Cardiac fibroblast (primary cell): Measurements from ENCODE around the gene TBATA.
A peak's percentile ranks its signal among the peaks of the same experiment; 100 is the strongest.

Experiments used
- DNase-seq, 2 donors: peaks; one replicate each; pipeline versions ENCODE4 v3.0.0 to v3.0.0-alpha.2; 2010; ENCODE audit warnings: low read depth in 2 of 2
- H3K4me3 ChIP-seq, 2 donors: replicated peaks in 1 of 2; 1 replicate in 1 of 2; 2 replicates in 1 of 2; pipeline ENCODE4 v1.5.1; 2011; ENCODE audit warnings: low read depth in 2 of 2, low read length in 2 of 2, mild to moderate bottlenecking in 2 of 2, moderate library complexity in 1 of 2
- CTCF ChIP-seq: IDR thresholded peaks from one replicate; pipeline ENCODE4 v1.5.1; 2011; ENCODE audit warnings: low read depth, mild to moderate bottlenecking, low read length, inconsistent platforms

The TBATA gene

GRCh38 chr10:70786799-70787415 lies 1.7 kb upstream of the TBATA start:
- no peak for TF ChIP-seq CTCF
- no peak overlapping the region for H3K4me3 ChIP-seq
- peak in 1 of 2 donors; percentile 9 for DNase-seq

GRCh38 chr10:70784471-70784870 lies 706 bp downstream of the TBATA start:
- no peak overlapping the region for H3K4me3 ChIP-seq
- DNase-seq = peak in 1 of 2 donors; percentile 21
- TF ChIP-seq CTCF = no peak

- TF ChIP-seq CTCF = no peak
- H3K4me3 ChIP-seq = no peak overlapping the region
These were observed 1.2 kb downstream of the TBATA start for GRCh38 chr10:70784016-70784415.

GRCh38 chr10:70782746-70783680 lies 2.2 kb downstream of the TBATA start:
- no peak overlapping the region for H3K4me3 ChIP-seq
- TF ChIP-seq CTCF = no peak
- no peak for DNase-seq

More at GRCh38 chr10:70784016-70784415, 1.2 kb downstream of the TBATA start:
- DNase-seq = no peak

- no peak overlapping the region for H3K4me3 ChIP-seq
- DNase-seq = peak; percentile 13 to 24
- no peak for TF ChIP-seq CTCF
These were observed 3.0 kb downstream of the TBATA start for GRCh38 chr10:70782086-70782745.

GRCh38 chr10:70781461-70782051 lies 3.6 kb downstream of the TBATA start:
- no peak for TF ChIP-seq CTCF
- no peak overlapping the region for H3K4me3 ChIP-seq
- no peak for DNase-seq
